Measurements from ENCODE around the gene IFIT2.
A peak's percentile ranks its signal among the peaks of the same experiment; 100 is the strongest.
"Not testable (repeated sequence)": the region's sequence is repeated elsewhere in the genome, so short reads cannot be mapped to it uniquely, and the experiment has no call there.

The IFIT2 gene

GRCh38 chr10:89329151-89329550 lies 27.3 kb downstream of the IFIT2 start:
- Histone ChIP-seq H3K27ac (ENCODE audit: low read depth, low read length, severe bottlenecking) (no peak overlapping the region), H3K9me3 (ENCODE audit: control insufficient read depth, low read length) (no peaks in the 10 kb centered on the region), H3K36me3 (ENCODE audit: control insufficient read depth, insufficient read depth, low read length) (no peaks in the 10 kb centered on the region), H3K4me1 (ENCODE audit: control insufficient read depth, insufficient read depth, low read length, poor library complexity, severe bottlenecking) (peaks cover 25% of the 10 kb centered on the region), H3K4me3 (ENCODE audit: extremely low read depth, insufficient read depth, low read length, poor library complexity, severe bottlenecking) (no peak overlapping the region)
- WGBS, 2 experiments (ENCODE audit: insufficient coverage in 2 of 2): 100% methylated on average over 1 of the region's 2 CpGs

- H3K27ac ChIP-seq (ENCODE audit: low read depth, low read length, severe bottlenecking); H3K4me3 ChIP-seq (ENCODE audit: extremely low read depth, insufficient read depth, low read length, poor library complexity, severe bottlenecking); H3K9me3 ChIP-seq (ENCODE audit: control insufficient read depth, low read length); H3K36me3 ChIP-seq (ENCODE audit: control insufficient read depth, insufficient read depth, low read length): not testable (repeated sequence)
- no CpG with 5 or more reads among the region's 3 CpGs for WGBS, 2 experiments (ENCODE audit: insufficient coverage in 2 of 2)
- peaks cover 25% of the 10 kb centered on the region for H3K4me1 ChIP-seq (ENCODE audit: control insufficient read depth, insufficient read depth, low read length, poor library complexity, severe bottlenecking)
These were observed 28.2 kb downstream of the IFIT2 start for GRCh38 chr10:89330014-89330413.

GRCh38 chr10:89330537-89331212 lies 28.8 kb downstream of the IFIT2 start:
- Histone ChIP-seq H3K4me1 (ENCODE audit: control insufficient read depth, insufficient read depth, low read length, poor library complexity, severe bottlenecking) (peaks cover 25% of the 10 kb centered on the region), H3K27ac (ENCODE audit: low read depth, low read length, severe bottlenecking) (no peak overlapping the region), H3K36me3 (ENCODE audit: control insufficient read depth, insufficient read depth, low read length) (no peaks in the 10 kb centered on the region), H3K9me3 (ENCODE audit: control insufficient read depth, low read length) (no peaks in the 10 kb centered on the region), H3K4me3 (ENCODE audit: extremely low read depth, insufficient read depth, low read length, poor library complexity, severe bottlenecking) (no peak overlapping the region)

- WGBS, 2 experiments (ENCODE audit: insufficient coverage in 2 of 2): 90 to 97% methylated on average over 10 to 11 of the region's 14 CpGs
- H3K9me3 ChIP-seq (ENCODE audit: control insufficient read depth, low read length); H3K27ac ChIP-seq (ENCODE audit: low read depth, low read length, severe bottlenecking); H3K36me3 ChIP-seq (ENCODE audit: control insufficient read depth, insufficient read depth, low read length); H3K4me3 ChIP-seq (ENCODE audit: extremely low read depth, insufficient read depth, low read length, poor library complexity, severe bottlenecking): not testable (repeated sequence)
- peaks cover 25% of the 10 kb centered on the region for H3K4me1 ChIP-seq (ENCODE audit: control insufficient read depth, insufficient read depth, low read length, poor library complexity, severe bottlenecking)
These were observed 29.8 kb downstream of the IFIT2 start for GRCh38 chr10:89331487-89332122.

GRCh38 chr10:89332123-89332633 lies 30.3 kb downstream of the IFIT2 start:
- peak overlapping the region; percentile 57 for H3K27ac ChIP-seq (ENCODE audit: low read depth, low read length, severe bottlenecking)
- no peak overlapping the region for H3K4me3 ChIP-seq (ENCODE audit: extremely low read depth, insufficient read depth, low read length, poor library complexity, severe bottlenecking)
- no peaks in the 10 kb centered on the region for H3K36me3 ChIP-seq (ENCODE audit: control insufficient read depth, insufficient read depth, low read length)
- H3K9me3 ChIP-seq (ENCODE audit: control insufficient read depth, low read length): no peaks in the 10 kb centered on the region
- WGBS, 2 experiments (ENCODE audit: insufficient coverage in 2 of 2): 74 to 85% methylated on average over 5 of the region's 5 CpGs
- peaks cover 25% of the 10 kb centered on the region for H3K4me1 ChIP-seq (ENCODE audit: control insufficient read depth, insufficient read depth, low read length, poor library complexity, severe bottlenecking)

- peaks cover 12% of the 10 kb centered on the region for H3K4me1 ChIP-seq (ENCODE audit: control insufficient read depth, insufficient read depth, low read length, poor library complexity, severe bottlenecking)
- no peaks in the 10 kb centered on the region for H3K36me3 ChIP-seq (ENCODE audit: control insufficient read depth, insufficient read depth, low read length)
- no peaks in the 10 kb centered on the region for H3K9me3 ChIP-seq (ENCODE audit: control insufficient read depth, low read length)
- WGBS, 2 experiments (ENCODE audit: insufficient coverage in 2 of 2): 100% methylated on average over 1 of the region's 3 CpGs; no CpG with 5 or more reads in 1 of the 2 experiments
- H3K4me3 ChIP-seq (ENCODE audit: extremely low read depth, insufficient read depth, low read length, poor library complexity, severe bottlenecking): no peak overlapping the region
- no peak overlapping the region for H3K27ac ChIP-seq (ENCODE audit: low read depth, low read length, severe bottlenecking)
These were observed 33.4 kb downstream of the IFIT2 start for GRCh38 chr10:89335226-89335625.

- no peak overlapping the region for H3K27ac ChIP-seq (ENCODE audit: low read depth, low read length, severe bottlenecking)
- H3K36me3 ChIP-seq (ENCODE audit: control insufficient read depth, insufficient read depth, low read length): no peaks in the 10 kb centered on the region
- WGBS, 2 experiments (ENCODE audit: insufficient coverage in 2 of 2): 100% methylated on average over 2 of the region's 3 CpGs; no CpG with 5 or more reads in 1 of the 2 experiments
- peaks cover 12% of the 10 kb centered on the region for H3K4me1 ChIP-seq (ENCODE audit: control insufficient read depth, insufficient read depth, low read length, poor library complexity, severe bottlenecking)
- H3K9me3 ChIP-seq (ENCODE audit: control insufficient read depth, low read length): no peaks in the 10 kb centered on the region
- no peak overlapping the region for H3K4me3 ChIP-seq (ENCODE audit: extremely low read depth, insufficient read depth, low read length, poor library complexity, severe bottlenecking)
These were observed 34.4 kb downstream of the IFIT2 start for GRCh38 chr10:89336241-89336640.

GRCh38 chr10:89337484-89337883 lies 35.6 kb downstream of the IFIT2 start:
- Histone ChIP-seq H3K4me1 (ENCODE audit: control insufficient read depth, insufficient read depth, low read length, poor library complexity, severe bottlenecking) (peaks cover 12% of the 10 kb centered on the region), H3K9me3 (ENCODE audit: control insufficient read depth, low read length) (no peaks in the 10 kb centered on the region)
- 80 to 100% methylated on average over 1 to 3 of the region's 6 CpGs for WGBS, 2 experiments (ENCODE audit: insufficient coverage in 2 of 2)

GRCh38 chr10:89338713-89339112 lies 36.9 kb downstream of the IFIT2 start:
- WGBS, 2 experiments (ENCODE audit: insufficient coverage in 2 of 2): 85 to 97% methylated on average over 2 to 3 of the region's 3 CpGs
- Histone ChIP-seq H3K4me1 (ENCODE audit: control insufficient read depth, insufficient read depth, low read length, poor library complexity, severe bottlenecking) (peaks cover 2% of the 10 kb centered on the region), H3K4me3 (ENCODE audit: extremely low read depth, insufficient read depth, low read length, poor library complexity, severe bottlenecking) (no peak overlapping the region), H3K36me3 (ENCODE audit: control insufficient read depth, insufficient read depth, low read length) (no peaks in the 10 kb centered on the region), H3K27ac (ENCODE audit: low read depth, low read length, severe bottlenecking) (no peak overlapping the region), H3K9me3 (ENCODE audit: control insufficient read depth, low read length) (no peaks in the 10 kb centered on the region)

More at GRCh38 chr10:89337484-89337883, 35.6 kb downstream of the IFIT2 start:
- H3K27ac ChIP-seq (ENCODE audit: low read depth, low read length, severe bottlenecking): no peak overlapping the region
- H3K36me3 ChIP-seq (ENCODE audit: control insufficient read depth, insufficient read depth, low read length): no peaks in the 10 kb centered on the region
- H3K4me3 ChIP-seq (ENCODE audit: extremely low read depth, insufficient read depth, low read length, poor library complexity, severe bottlenecking): no peak overlapping the region

- Histone ChIP-seq H3K36me3 (ENCODE audit: control insufficient read depth, insufficient read depth, low read length) (no peaks in the 10 kb centered on the region), H3K27ac (ENCODE audit: low read depth, low read length, severe bottlenecking) (no peak overlapping the region), H3K4me3 (ENCODE audit: extremely low read depth, insufficient read depth, low read length, poor library complexity, severe bottlenecking) (no peak overlapping the region), H3K4me1 (ENCODE audit: control insufficient read depth, insufficient read depth, low read length, poor library complexity, severe bottlenecking) (no peaks in the 10 kb centered on the region), H3K9me3 (ENCODE audit: control insufficient read depth, low read length) (no peaks in the 10 kb centered on the region)
- 98 to 100% methylated on average over 3 to 4 of the region's 4 CpGs for WGBS, 2 experiments (ENCODE audit: insufficient coverage in 2 of 2)
These were observed 38.0 kb downstream of the IFIT2 start for GRCh38 chr10:89339875-89340274.

- no peak overlapping the region for H3K4me3 ChIP-seq (ENCODE audit: extremely low read depth, insufficient read depth, low read length, poor library complexity, severe bottlenecking)
- no peaks in the 10 kb centered on the region for H3K36me3 ChIP-seq (ENCODE audit: control insufficient read depth, insufficient read depth, low read length)
- 82% methylated on average over 1 of the region's 3 CpGs; no CpG with 5 or more reads in 1 of the 2 experiments for WGBS, 2 experiments (ENCODE audit: insufficient coverage in 2 of 2)
- H3K4me1 ChIP-seq (ENCODE audit: control insufficient read depth, insufficient read depth, low read length, poor library complexity, severe bottlenecking): no peaks in the 10 kb centered on the region
- no peaks in the 10 kb centered on the region for H3K9me3 ChIP-seq (ENCODE audit: control insufficient read depth, low read length)
- no peak overlapping the region for H3K27ac ChIP-seq (ENCODE audit: low read depth, low read length, severe bottlenecking)
These were observed 39.8 kb downstream of the IFIT2 start for GRCh38 chr10:89341649-89342048.
